ENCODE data around the gene TMEM94.
"Not testable (repeated sequence)": the region's sequence is repeated elsewhere in the genome, so short reads cannot be mapped to it uniquely, and the experiment has no call there.

The TMEM94 gene

GRCh38 chr17:75456417-75457046 is at the start of gene TMEM94:
Gene TMEM94, plus strand, starts transcription at chr17:75456635. Its CDS starts 15,271 bp downstream, at chr17:75471906.
- DNase-seq (ENCODE audit: low spot score): peak; percentile 91

GRCh38 chr17:75407655-75408352 is 48.6 kb upstream of the TMEM94 start:
- no peak for DNase-seq (ENCODE audit: low spot score)

- DNase-seq (ENCODE audit: low spot score): no peak
Observed at GRCh38 chr17:75410141-75410540, 46.3 kb upstream of the TMEM94 start.

GRCh38 chr17:75411328-75412067 is 44.9 kb upstream of the TMEM94 start:
- no peak for DNase-seq (ENCODE audit: low spot score)

GRCh38 chr17:75412455-75413317 is 43.7 kb upstream of the TMEM94 start:
- DNase-seq (ENCODE audit: low spot score): peak; percentile 70

- DNase-seq (ENCODE audit: low spot score): no peak
Observed at GRCh38 chr17:75414488-75414887, 41.9 kb upstream of the TMEM94 start.

- DNase-seq (ENCODE audit: low spot score): no peak
Observed at GRCh38 chr17:75416006-75416405, 40.4 kb upstream of the TMEM94 start.

GRCh38 chr17:75417054-75417580 is 39.3 kb upstream of the TMEM94 start:
- no peak for DNase-seq (ENCODE audit: low spot score)

GRCh38 chr17:75418531-75418930 is 37.9 kb upstream of the TMEM94 start:
- no peak for DNase-seq (ENCODE audit: low spot score)

- DNase-seq (ENCODE audit: low spot score): no peak
Observed at GRCh38 chr17:75428543-75429469, 27.6 kb upstream of the TMEM94 start.

- DNase-seq (ENCODE audit: low spot score): no peak
Observed at GRCh38 chr17:75430159-75430974, 26.1 kb upstream of the TMEM94 start.

GRCh38 chr17:75433218-75433783 is 23.1 kb upstream of the TMEM94 start:
- no peak for DNase-seq (ENCODE audit: low spot score)

GRCh38 chr17:75434433-75434832 is 22.0 kb upstream of the TMEM94 start:
- not testable (repeated sequence) for DNase-seq (ENCODE audit: low spot score)

GRCh38 chr17:75437404-75437803 is 19.0 kb upstream of the TMEM94 start:
- not testable (repeated sequence) for DNase-seq (ENCODE audit: low spot score)

- DNase-seq (ENCODE audit: low spot score): no peak
Observed at GRCh38 chr17:75439287-75439686, 17.1 kb upstream of the TMEM94 start.

GRCh38 chr17:75440738-75441448 is 15.5 kb upstream of the TMEM94 start:
- DNase-seq (ENCODE audit: low spot score): no peak

- DNase-seq (ENCODE audit: low spot score): no peak
Observed at GRCh38 chr17:75442168-75443103, 14.0 kb upstream of the TMEM94 start.

- DNase-seq (ENCODE audit: low spot score): no peak
Observed at GRCh38 chr17:75445296-75445695, 11.1 kb upstream of the TMEM94 start.
